ENCODE data around the gene MEIKIN.

The MEIKIN gene

DNA sequence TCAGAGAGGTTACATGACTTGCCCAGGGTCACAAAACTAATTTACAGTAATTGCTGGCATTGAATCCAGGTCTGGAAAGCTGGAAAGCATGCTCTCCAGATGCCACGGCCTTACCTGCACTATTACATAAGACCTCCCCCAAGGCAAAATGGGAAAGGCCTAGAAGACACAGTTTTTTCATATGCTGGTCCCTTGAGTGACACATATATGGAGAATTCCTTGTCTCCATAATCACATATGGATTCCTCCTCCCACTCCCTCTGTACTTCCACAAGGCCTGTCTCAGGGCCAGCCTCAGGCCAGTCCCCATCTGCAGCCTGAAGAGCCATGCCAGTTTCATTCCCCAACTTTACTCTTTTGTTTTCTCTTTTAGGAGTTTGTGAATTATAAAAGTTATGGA, 28.6 kb upstream of the MEIKIN start:
- no peak for DNase-seq (ENCODE audit: low read depth)

DNA sequence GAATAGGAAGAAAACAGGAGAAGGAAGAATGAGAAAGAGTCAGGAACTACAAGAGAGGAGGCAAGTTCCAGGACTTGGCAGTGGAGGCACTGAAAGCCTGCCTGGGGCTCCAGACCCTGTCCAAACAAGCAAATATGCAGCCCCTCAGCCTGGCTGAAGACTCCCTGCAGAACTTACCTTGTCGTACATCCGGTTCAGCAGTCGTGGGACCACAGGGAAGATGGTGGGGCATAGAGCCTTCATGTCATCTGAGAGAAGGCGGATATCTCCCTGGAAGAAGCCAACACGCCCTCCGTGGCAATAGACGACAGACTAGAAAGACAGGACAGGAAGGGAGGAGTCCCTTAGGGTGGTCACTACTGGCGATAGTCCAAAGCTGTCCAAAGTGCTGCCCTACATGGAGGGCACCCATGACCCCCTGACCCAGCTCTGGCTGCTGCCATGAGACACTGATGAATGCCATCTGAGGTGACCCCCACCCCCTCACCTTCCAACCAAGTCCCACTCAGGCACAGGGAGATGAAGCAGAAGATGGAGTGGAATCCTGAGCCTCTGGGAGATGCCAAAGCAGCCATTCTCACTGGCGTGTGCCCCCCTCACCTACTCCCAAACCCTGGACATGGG, 27.7 kb upstream of the MEIKIN start:
- DNase-seq (ENCODE audit: low read depth) = no peak

DNA sequence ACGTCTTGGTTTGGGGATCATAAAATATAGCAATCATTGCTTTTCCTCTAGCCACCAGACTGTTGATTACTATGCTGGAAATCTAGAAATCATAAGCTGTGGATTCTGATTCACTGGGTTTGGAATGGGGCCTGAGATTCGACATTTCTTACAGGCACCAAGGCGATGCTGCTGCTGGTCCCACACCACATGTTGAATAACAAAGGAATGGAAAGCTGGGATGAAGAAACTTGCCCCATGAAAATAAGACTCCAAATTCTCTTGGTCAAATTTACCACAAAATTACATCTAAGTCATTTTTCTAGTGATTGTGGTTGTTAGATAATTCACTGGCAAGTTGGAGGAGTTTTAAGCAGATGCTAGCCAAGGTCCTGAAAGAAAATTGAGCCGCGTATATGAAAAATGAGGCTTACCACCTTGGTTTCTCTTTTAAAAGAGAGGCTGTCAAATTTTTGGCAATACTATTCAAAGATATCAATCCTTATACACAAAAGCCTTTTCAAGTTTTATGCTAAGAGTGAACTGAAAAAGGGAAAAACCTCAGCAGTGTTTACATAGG, 23.0 kb upstream of the MEIKIN start:
- DNase-seq (ENCODE audit: low read depth) = peak; percentile 77

DNA sequence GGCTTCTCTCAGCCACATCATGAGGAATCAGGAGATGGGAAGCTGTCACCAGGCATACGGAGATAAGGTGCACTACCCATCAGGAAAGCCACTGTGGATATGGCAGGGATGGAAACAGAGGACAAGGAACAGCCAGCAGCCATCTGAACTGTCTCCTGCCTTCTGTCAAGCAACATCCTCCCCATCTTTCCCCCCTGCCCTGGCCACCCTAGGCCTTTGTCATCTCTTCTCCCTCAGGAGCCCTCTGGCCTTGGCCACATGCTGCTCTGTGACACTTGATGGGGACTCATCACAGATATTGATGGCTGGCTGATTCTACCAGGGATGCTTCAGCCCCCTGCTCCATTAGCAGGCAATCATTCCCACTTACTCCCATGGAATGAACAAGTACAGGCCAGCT, 21.1 kb upstream of the MEIKIN start:
- DNase-seq (ENCODE audit: low read depth) = no peak

DNA sequence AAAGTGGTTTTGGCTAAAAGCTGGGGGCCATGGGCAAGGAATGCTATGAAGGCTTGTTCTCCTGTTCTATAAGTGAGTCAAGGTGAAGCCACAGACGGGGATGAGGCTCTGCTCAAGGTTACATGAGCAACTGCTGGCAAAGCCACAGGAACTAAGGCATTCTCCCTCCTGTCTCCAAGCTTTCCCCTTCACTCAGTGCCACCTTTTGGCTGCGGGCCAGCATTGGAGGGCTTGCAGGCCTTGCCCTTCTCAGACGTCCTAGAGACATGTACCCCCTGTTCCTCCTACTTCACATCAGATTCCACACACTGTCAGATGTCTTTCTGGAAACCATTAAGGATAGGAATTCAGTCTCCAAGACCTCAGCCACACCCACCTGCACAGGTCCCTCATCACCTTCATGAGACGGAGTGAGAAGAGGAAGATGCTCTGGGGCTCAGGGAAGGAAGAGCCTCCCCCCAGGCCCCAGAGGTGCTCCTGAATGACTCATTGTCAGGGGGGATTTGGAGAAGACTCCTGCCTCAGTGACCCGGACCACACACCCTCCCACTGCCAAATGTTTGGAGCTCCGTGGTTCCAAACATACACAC, 20.5 kb upstream of the MEIKIN start:
- DNase-seq (ENCODE audit: low read depth) = no peak

DNA sequence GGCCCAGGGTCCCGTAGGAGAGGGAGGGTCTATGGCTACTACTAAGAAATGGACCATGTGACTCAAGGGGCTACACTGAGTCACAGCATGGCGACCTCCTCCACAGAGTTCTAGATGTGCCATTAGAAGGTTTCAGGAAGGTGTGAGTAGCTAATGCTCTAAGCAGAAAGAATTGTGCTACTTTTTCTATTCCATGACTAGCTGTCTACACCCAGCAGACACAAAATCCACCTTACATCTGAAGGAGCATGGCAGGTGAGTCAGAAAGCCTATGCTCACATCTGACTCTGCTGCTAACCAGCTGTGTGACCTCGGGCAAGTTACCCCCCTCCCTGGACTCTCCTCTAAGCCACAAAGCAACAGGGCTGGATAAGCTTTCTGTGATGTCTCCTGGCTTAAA, 14.4 kb upstream of the MEIKIN start:
- no peak for DNase-seq (ENCODE audit: low read depth)

DNA sequence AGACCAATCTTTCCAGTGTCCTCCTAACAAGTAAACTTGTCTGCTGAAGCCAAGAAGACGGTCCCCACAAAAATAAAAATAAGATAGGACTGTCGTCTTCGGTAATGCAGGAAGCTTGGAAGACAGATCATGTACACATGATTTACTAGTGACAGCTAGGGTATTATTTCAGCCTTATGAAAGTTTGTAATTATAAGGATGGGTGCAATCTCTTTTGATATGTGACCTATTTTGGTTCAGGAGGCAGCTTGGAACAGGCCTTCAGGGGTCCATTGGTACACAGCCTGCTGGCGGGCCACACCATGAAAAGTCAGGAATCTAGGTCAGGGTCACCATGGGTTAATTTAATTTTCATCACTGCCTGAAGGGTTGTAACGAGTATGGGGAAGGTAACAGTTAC, 13.7 kb upstream of the MEIKIN start:
- DNase-seq (ENCODE audit: low read depth) = no peak

DNA sequence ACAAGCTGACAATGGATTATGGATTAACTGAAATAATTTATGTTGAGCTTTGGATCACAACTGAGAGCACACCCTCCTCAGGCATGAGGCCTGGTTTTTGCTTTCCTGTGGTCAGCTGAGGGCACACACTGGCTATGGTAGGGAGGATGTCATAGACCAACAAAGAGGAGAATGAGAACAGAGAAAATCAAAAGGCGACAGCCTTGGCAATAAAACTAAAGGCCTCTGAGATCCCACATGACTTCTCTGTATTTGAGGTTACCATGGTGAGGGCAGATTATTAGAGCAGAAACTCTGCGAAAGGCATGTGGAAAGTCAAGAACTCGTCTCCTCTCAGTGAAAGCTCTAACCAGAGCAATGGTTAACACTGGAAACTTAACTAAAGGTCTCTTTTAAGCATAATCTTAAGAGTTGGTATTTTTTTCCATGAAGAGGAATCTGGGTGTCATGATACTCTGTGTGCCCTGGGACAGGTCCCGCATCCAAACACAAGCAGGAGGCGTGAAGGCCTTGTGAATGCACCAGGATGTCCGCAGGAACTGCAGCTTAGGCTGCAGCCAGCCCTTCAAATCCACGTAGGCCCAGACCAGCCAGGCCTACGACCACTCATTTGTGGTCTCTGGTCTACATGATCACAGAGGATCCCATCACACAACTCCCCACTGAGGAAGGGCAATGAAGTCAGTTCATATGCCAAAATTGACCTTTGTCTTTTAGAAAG, 12.4 kb upstream of the MEIKIN start:
- DNase-seq (ENCODE audit: low read depth) = no peak

DNA sequence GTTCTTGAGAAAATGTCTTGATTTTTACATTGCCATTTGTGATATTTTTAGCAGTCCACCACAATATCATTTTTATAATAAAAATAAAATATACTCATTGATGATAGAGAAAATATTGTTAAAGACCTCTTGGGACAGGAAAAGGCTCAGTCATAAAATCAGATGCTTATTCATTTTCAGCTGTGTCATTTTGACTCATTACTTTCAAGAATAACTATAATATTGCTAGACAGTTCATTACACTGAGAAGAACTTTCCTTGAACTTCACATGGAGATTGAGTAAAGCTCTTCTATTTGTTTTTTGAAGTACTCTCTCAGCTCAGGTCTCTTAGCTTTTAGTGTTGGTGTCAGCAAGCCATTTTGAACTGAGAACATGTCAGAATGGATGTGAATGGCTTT, 8.5 kb upstream of the MEIKIN start:
- no peak for DNase-seq (ENCODE audit: low read depth)

DNA sequence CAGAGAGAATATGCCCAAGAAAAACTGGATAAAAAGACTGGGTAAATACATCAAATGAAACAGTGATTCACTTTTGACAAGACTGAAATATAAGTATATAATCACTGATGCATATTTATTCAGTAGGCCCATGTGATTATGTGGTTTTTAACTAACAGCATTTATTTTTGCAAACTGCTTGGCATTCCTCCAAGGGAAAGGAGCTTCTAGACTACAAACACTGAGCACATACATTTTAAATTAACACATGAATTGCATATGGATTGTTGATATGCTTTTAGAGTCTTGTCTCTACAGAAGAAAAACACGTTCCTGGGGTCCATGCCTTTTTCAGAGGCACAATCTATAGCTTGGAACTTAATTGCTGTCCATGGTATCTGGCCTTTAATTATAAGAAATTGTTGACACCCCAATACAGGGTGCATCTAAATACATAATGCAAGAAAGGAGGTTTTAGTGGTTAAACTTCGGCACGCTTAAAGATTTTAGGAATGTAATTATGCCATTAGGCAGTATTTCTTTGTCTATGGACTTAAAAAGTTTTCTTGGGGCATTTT, 6.9 kb upstream of the MEIKIN start:
- DNase-seq (ENCODE audit: low read depth) = peak; percentile 5

DNA sequence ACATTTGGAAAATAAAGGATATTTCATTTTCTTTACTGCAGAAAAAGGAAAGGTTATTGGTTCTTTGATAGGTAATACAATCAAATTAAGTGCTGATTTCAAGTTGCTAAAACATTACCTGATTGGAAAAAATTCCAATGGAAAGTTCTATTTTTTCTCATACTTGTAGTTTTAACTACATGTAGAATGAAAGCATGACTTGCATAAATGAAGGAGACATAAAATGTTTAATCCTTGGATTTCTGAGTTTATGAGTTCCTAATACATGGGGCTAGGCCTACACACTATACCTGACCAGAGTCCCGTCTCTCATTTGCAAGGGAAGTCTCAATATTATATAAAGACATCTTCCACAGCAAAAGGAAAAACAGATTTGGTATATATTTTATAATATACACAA, 5.2 kb upstream of the MEIKIN start:
- no peak for DNase-seq (ENCODE audit: low read depth)

DNA sequence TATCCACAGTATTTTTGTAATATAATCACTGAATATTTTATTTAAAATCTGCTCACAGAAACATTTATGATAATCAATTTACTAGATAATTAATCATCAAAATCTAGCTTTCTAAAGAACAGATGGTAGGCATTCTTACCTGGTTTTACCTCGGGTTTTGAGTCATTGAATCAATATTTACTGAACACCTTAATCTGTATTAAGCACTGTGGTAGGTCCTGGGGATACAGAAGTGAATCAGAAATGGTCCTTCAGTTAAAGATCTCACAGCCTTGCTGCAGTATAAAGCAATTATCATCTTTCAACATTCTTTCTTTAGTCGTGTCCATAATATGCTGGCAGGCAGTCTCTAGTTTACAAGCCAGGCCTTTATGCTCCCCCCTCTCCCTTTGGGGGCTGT, 2.0 kb upstream of the MEIKIN start:
- no peak for DNase-seq (ENCODE audit: low read depth)

DNA sequence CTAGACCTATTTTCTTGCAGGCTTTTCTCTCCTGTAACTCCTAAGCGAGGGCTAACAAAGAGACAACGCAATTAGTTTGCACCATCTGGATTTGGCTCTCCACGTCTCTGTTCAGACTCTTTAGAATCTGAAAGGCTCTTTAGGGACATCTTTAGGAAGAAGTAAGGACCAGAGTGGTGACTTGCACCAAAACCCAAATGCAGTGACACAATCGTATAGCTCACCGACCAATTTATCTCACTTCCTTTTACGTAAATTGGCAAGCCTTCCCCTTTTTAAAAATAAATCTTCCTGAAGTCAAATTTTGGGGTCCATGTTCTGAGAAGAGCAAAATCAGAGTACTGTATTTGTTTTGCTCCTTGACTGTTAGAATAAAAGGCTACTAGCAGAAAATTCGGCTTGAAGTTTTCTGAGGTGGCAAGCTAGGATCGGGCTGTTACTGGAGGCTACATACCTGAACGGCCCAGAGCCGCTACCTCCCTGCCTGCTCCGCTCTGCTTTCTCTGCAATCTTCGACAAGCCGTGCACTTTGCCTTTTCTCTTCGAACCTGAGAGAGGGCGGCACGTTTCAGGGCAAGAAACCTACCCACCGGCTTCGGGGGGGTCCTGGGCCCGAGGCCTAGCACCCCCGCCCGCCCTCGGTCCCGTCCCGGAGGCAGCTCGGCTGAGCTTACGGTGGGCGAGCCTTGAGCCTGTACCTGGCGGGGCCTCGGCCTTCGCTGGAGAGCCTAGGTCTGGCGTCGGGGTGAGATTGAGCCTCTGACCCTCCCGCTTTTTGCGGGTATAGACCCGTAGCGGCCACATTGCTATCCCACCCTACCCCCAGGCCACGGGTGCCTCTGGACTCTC, 537 bp downstream of the MEIKIN start:
- no peak for DNase-seq (ENCODE audit: low read depth)

DNA sequence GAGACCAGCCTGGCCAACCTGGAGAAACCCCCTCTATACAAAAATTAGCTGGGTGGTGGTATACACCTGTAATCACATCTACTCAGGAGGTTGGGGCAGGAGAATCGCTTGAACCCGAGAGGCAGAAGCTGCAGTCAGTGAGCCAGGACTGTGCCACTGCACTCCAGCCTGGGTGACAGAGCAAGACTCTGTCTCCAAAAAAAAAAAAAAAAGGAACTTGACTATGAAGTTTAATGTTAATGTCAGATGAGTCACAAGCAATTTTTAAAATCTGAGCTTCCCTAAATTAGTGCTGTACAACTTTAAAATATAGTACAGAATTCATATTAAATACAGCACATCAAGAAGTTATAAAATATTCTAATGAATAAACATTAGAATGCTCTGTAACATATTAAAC, 1.5 kb downstream of the MEIKIN start:
- DNase-seq (ENCODE audit: low read depth) = no peak

DNA sequence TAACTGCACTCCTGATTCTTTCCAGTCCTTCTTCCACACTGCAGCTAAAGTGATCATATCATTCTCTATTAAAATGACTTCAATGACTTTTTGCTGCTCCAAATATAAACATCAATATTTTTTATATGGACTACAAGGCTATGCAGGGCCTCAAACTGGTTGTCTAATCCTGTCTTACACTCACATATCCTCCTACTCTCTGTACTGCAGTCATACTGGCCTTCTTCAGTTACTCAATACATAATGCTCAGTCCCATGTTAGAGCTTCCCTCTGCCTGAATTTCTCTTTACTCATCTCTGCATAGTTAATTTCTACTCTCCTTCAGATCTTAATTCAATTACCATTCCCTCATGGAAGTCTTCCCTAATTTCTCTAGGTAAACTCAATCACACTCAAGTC, 3.4 kb downstream of the MEIKIN start:
- DNase-seq (ENCODE audit: low read depth) = no peak

DNA sequence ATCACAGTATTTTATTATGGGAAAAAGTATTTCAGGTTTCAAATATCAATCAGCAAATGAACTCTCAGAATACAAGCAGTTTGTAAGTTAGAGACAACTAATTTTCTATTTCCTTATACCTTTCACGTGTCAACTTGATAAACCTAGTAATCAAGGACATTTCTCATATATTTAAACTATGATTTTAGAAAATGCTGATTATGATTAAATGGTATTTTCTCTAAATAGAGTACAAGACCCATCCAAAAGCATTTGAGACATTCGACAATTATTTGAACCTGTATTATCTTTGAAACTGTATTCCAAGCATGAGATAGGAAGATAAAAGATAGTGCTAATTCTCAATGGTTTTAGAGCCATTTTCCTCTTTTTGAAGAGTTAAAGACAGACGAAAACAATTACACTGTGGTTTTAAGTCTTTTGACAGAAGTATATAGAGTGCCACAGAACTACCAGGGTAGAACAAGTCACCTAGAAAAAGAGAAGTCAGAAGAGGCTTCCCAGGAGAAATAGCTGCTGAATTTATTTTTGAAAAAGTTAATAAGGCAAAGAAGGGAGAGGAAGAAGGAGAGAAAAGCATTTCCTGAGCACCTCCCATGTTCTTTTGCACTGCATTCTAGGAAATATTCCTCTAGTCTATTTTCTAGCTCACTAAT, 5.6 kb downstream of the MEIKIN start:
- no peak for DNase-seq (ENCODE audit: low read depth)

DNA sequence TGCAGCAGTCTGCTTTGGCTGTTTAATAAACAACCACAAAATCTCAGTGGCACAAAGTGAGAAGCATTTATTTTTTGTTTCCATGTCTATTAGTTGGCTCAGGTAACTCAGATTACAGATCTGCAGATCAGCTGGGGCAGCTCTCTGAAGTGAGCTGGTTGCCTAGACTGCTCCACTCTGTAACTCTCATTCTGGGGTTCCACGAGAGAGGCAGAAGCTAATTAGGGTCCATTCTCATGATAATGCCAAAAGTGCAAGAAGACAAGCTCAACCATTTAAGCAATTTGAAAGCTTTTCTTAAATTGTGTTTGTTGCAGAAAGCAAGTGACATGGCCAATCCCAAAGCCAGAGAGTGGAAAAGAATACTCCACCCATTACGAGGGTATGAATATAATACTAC, 13.2 kb downstream of the MEIKIN start:
- DNase-seq (ENCODE audit: low read depth) = no peak

DNA sequence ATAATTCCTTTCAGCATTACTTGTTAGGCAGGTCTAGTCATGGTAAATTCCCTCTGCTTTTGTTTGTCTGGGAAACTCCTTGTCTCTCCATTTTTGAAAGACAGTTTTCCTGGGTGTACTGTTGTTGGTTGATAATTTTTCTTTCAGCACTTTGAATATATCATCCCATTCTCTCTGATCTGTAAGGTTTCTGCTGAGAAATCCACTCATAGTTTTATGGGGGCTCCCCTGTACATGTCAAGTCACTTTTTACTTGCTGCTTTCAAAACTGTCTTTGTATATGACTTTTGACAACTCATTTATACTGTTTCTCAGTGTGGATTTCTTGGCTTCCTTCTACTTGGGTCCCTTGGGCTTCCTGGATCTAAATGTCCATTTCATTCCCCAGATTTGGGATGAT, 16.5 kb downstream of the MEIKIN start:
- DNase-seq (ENCODE audit: low read depth) = no peak

DNA sequence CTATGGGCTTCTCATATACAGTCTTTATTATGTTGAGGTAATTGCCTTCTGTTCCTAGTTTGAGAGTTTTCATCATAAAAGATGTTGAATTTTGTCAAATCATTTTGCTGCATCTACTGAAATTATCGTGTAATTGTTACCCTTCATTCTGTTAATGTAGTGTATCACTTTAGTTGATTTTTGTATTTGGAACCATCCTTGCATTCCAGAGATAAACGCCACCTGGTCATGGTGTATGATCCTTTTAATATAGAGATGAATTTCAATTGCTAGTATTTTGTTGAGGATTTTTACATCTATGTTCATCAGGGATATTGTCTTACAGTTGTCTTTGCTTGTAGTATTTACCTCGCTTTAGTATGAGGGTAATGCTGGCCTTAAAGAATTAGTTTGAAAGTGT, 19.3 kb downstream of the MEIKIN start:
- no peak for DNase-seq (ENCODE audit: low read depth)

DNA sequence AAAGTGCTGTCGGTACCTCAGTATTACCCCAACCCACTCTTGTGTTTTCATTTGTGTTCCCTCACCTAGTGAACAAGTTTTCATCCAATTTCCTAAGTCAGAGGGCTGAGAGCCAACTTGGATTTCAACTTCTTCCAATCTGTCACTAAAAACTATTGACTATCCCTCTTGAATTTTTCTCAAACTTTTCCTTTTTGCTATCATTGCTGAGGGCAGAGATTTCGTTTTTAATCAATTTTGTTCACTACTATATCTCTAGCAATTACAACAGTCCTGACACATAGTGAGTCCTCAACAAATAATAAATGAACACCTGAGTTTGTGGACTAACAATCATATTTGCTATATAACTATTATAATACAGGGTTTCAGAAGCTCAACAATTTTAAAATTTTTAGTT, 29.0 kb downstream of the MEIKIN start:
- DNase-seq (ENCODE audit: low read depth) = no peak

DNA sequence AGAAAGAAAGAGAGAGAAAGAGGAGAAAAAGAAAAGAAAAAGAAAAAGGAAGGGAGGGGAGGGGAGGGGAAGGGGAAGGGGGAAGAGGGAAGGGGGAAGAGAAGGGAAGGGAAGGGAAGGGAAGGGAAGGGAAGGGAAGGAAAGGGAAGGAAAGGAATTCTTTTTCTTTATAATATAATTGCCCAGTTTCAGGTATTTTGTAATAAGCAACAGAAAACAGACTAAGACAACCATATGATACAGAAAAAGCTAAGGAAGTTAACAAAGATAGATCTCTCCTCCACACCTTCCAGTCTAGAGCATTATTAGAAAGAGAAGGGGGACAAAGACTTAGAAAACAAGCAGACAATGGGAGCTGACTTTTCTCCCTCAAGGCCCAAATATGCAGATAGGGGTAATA, 31.0 kb downstream of the MEIKIN start:
- DNase-seq (ENCODE audit: low read depth) = no peak

DNA sequence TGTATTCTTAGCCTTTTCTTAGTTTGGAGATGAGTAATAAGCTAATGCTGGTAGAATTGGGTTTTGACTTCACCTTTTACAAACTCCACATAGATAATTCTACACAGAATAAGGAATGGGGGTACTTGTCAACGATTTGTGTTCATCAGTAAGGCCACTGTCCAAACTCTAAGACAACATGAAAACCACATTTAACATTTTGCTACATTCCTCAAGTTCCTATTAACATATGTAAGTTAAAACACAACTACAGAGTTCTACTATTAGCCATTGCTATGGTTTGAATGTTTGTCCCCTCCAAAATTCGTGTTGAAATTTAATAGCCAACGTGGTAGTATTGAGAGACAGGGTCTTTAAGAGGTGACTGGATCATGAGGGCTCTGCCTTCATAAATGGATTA, 31.9 kb downstream of the MEIKIN start:
- no peak for DNase-seq (ENCODE audit: low read depth)

Data from amniotic epithelial cell (primary cell).